ENCODE results near the gene VRK2. TPM values are rescaled to one million over a fixed set of nuclear protein-coding genes. Genes with fewer than 3 reads are reported as not detected.
"Not testable (repeated sequence)": the region's sequence is repeated elsewhere in the genome, so short reads cannot be mapped to it uniquely, and the experiment has no call there.

The VRK2 gene
- total RNA-seq, 2 experiments from 2014 or later, result 23.3 to 26.3 TPM

- Mint-ChIP-seq H3K4me1 (ENCODE audit: low read depth) (no peaks in the 10 kb centered on the region), H3K4me3 (no peak overlapping the region), H3K27ac (no peak overlapping the region), H3K9me3 (peaks cover 10% of the 10 kb centered on the region), H3K36me3 (peaks cover 63% of the 10 kb centered on the region), H3K27me3 (no peaks in the 10 kb centered on the region)
- no peak for DNase-seq
- ChIA-PET CTCF (no interaction called here), POLR2A (no interaction called here)
- intact Hi-C loops (cut with micrococcal nuclease), result no loop called here
These were observed 110.2 kb downstream of the VRK2 start for GRCh38 chr2:58156780-58157179.

- Mint-ChIP-seq H3K9me3 (peaks cover 10% of the 10 kb centered on the region), H3K4me1 (ENCODE audit: low read depth) (no peaks in the 10 kb centered on the region), H3K27me3 (no peaks in the 10 kb centered on the region), H3K27ac (no peak overlapping the region), H3K4me3 (no peak overlapping the region), H3K36me3 (peaks cover 63% of the 10 kb centered on the region)
- intact Hi-C loops (cut with micrococcal nuclease), result no loop called here
- CTCF ChIA-PET, result no interaction called here
- DNase-seq, result no peak
- POLR2A ChIA-PET, result no interaction called here
These were observed 111.1 kb downstream of the VRK2 start for GRCh38 chr2:58157754-58158153.

- DNase-seq, result no peak
- no peaks in the 10 kb centered on the region for H3K4me1 Mint-ChIP-seq (ENCODE audit: low read depth)
- no peaks in the 10 kb centered on the region for H3K27me3 Mint-ChIP-seq
- no peak overlapping the region for H3K4me3 Mint-ChIP-seq
- peaks cover 59% of the 10 kb centered on the region for H3K36me3 Mint-ChIP-seq
- no peak overlapping the region for H3K27ac Mint-ChIP-seq
- peaks cover 10% of the 10 kb centered on the region for H3K9me3 Mint-ChIP-seq
- intact Hi-C loops (cut with micrococcal nuclease), result no loop called here
- CTCF ChIA-PET, result no interaction called here
- POLR2A ChIA-PET, result no interaction called here
These were observed 111.9 kb downstream of the VRK2 start for GRCh38 chr2:58158481-58158880.

GRCh38 chr2:58163913-58164312 is 117.3 kb downstream of the VRK2 start:
- DNase-seq, result no peak
- Mint-ChIP-seq H3K4me1 (ENCODE audit: low read depth) (no peaks in the 10 kb centered on the region), H3K36me3 (peaks cover 26% of the 10 kb centered on the region), H3K27me3 (no peaks in the 10 kb centered on the region), H3K27ac (no peak overlapping the region), H3K9me3 (no peaks in the 10 kb centered on the region), H3K4me3 (no peak overlapping the region)
- CTCF ChIA-PET, result no interaction called here
- POLR2A ChIA-PET, result no interaction called here
- intact Hi-C loops (cut with micrococcal nuclease), result no loop called here

- H3K27me3 Mint-ChIP-seq; H3K4me1 Mint-ChIP-seq (ENCODE audit: low read depth); H3K4me3 Mint-ChIP-seq; intact Hi-C loops (cut with micrococcal nuclease); DNase-seq; CTCF ChIA-PET; POLR2A ChIA-PET; H3K27ac Mint-ChIP-seq: not testable (repeated sequence)
- Mint-ChIP-seq H3K36me3 (peaks cover 35% of the 10 kb centered on the region), H3K9me3 (peaks cover 22% of the 10 kb centered on the region)
These were observed 121.5 kb downstream of the VRK2 start for GRCh38 chr2:58168130-58168529.

- H3K4me3 Mint-ChIP-seq; POLR2A ChIA-PET; H3K27me3 Mint-ChIP-seq; DNase-seq; intact Hi-C loops (cut with micrococcal nuclease); H3K4me1 Mint-ChIP-seq (ENCODE audit: low read depth); H3K27ac Mint-ChIP-seq: not testable (repeated sequence)
- CTCF ChIA-PET, result interaction anchor here (0.6 kb wide), 1 partner anchor 188 kb away, joined by 3 read pairs; no protein-coding TSS in a partner anchor
- Mint-ChIP-seq H3K36me3 (peaks cover 47% of the 10 kb centered on the region), H3K9me3 (peaks cover 30% of the 10 kb centered on the region)
These were observed 123.2 kb downstream of the VRK2 start for GRCh38 chr2:58169845-58170244.

GRCh38 chr2:58170334-58170933 is 123.8 kb downstream of the VRK2 start:
- CTCF ChIA-PET, result interaction anchor here (0.6 kb wide), 1 partner anchor 188 kb away, joined by 3 read pairs; no protein-coding TSS in a partner anchor

GRCh38 chr2:58171831-58172230 is 125.2 kb downstream of the VRK2 start:
- H3K4me1 Mint-ChIP-seq (ENCODE audit: low read depth); intact Hi-C loops (cut with micrococcal nuclease); DNase-seq; POLR2A ChIA-PET; H3K27ac Mint-ChIP-seq; CTCF ChIA-PET; H3K4me3 Mint-ChIP-seq; H3K27me3 Mint-ChIP-seq: not testable (repeated sequence)
- peaks cover 35% of the 10 kb centered on the region for H3K9me3 Mint-ChIP-seq
- H3K36me3 Mint-ChIP-seq, result peaks cover 51% of the 10 kb centered on the region

More at GRCh38 chr2:58170334-58170933, 123.8 kb downstream of the VRK2 start:
- Mint-ChIP-seq H3K9me3 (peaks cover 30% of the 10 kb centered on the region), H3K36me3 (peaks cover 48% of the 10 kb centered on the region)
- H3K4me1 Mint-ChIP-seq (ENCODE audit: low read depth); H3K4me3 Mint-ChIP-seq; DNase-seq; POLR2A ChIA-PET; H3K27ac Mint-ChIP-seq; intact Hi-C loops (cut with micrococcal nuclease); H3K27me3 Mint-ChIP-seq: not testable (repeated sequence)

GRCh38 chr2:58177187-58177586 is 130.6 kb downstream of the VRK2 start:
- intact Hi-C loops (cut with micrococcal nuclease); CTCF ChIA-PET; DNase-seq; POLR2A ChIA-PET; H3K4me3 Mint-ChIP-seq; H3K27me3 Mint-ChIP-seq; H3K27ac Mint-ChIP-seq; H3K4me1 Mint-ChIP-seq (ENCODE audit: low read depth): not testable (repeated sequence)
- Mint-ChIP-seq H3K36me3 (peaks cover 38% of the 10 kb centered on the region), H3K9me3 (peaks cover 30% of the 10 kb centered on the region)

- intact Hi-C loops (cut with micrococcal nuclease); CTCF ChIA-PET; POLR2A ChIA-PET; H3K27ac Mint-ChIP-seq; H3K27me3 Mint-ChIP-seq; H3K4me1 Mint-ChIP-seq (ENCODE audit: low read depth); H3K4me3 Mint-ChIP-seq; DNase-seq: not testable (repeated sequence)
- Mint-ChIP-seq H3K36me3 (peaks cover 22% of the 10 kb centered on the region), H3K9me3 (peaks cover 21% of the 10 kb centered on the region)
These were observed 133.6 kb downstream of the VRK2 start for GRCh38 chr2:58180175-58180574.

- POLR2A ChIA-PET, result no interaction called here
- CTCF ChIA-PET, result no interaction called here
- Mint-ChIP-seq H3K4me1 (ENCODE audit: low read depth) (no peaks in the 10 kb centered on the region), H3K36me3 (peaks cover 20% of the 10 kb centered on the region), H3K4me3 (no peak overlapping the region), H3K27me3 (no peaks in the 10 kb centered on the region), H3K27ac (no peak overlapping the region), H3K9me3 (peaks cover 21% of the 10 kb centered on the region)
- no peak for DNase-seq
- intact Hi-C loops (cut with micrococcal nuclease), result no loop called here
These were observed 134.0 kb downstream of the VRK2 start for GRCh38 chr2:58180635-58181034.

GRCh38 chr2:58182527-58182926 is 135.9 kb downstream of the VRK2 start:
- ChIA-PET CTCF (no interaction called here), POLR2A (no interaction called here)
- Mint-ChIP-seq H3K27me3 (no peaks in the 10 kb centered on the region), H3K4me3 (no peak overlapping the region), H3K9me3 (peaks cover 20% of the 10 kb centered on the region), H3K4me1 (ENCODE audit: low read depth) (no peaks in the 10 kb centered on the region), H3K27ac (no peak overlapping the region), H3K36me3 (peaks cover 22% of the 10 kb centered on the region)
- DNase-seq, result no peak
- intact Hi-C loops (cut with micrococcal nuclease), result no loop called here

GRCh38 chr2:58186501-58186900 is 139.9 kb downstream of the VRK2 start:
- POLR2A ChIA-PET, result no interaction called here
- CTCF ChIA-PET, result no interaction called here

More at GRCh38 chr2:58186501-58186900, 139.9 kb downstream of the VRK2 start:
- Mint-ChIP-seq H3K4me3 (no peak overlapping the region), H3K36me3 (peaks cover 13% of the 10 kb centered on the region), H3K27ac (no peak overlapping the region), H3K27me3 (no peaks in the 10 kb centered on the region), H3K4me1 (ENCODE audit: low read depth) (no peaks in the 10 kb centered on the region), H3K9me3 (peaks cover 4% of the 10 kb centered on the region)
- no peak for DNase-seq
- intact Hi-C loops (cut with micrococcal nuclease), result no loop called here

Data from activated CD4-positive, alpha-beta memory T cell treated with anti-CD3 and anti-CD28 coated beads for 36 hours (primary cell).